ENCODE results near the gene TRIM72. TPM values are rescaled to one million over a fixed set of nuclear protein-coding genes. Genes with fewer than 3 reads are reported as not detected.
"Not testable (repeated sequence)": the region's sequence is repeated elsewhere in the genome, so short reads cannot be mapped to it uniquely, and the experiment has no call there.

The TRIM72 gene
- polyA plus RNA-seq, 3 donors: 0.07 to 0.28 (median 0.18) TPM

GRCh38 chr16:31214708-31215286 lies 878 bp downstream of the TRIM72 start:
- no peak for DNase-seq

GRCh38 chr16:31215287-31216162 lies 1.6 kb downstream of the TRIM72 start:
- no peak for DNase-seq

- no peak for DNase-seq
Observed at GRCh38 chr16:31216422-31217135, 2.7 kb downstream of the TRIM72 start, which contains the start of gene PYDC1. Gene PYDC1, minus strand, starts transcription at chr16:31217135. Its CDS starts 107 bp downstream, at chr16:31217028.

GRCh38 chr16:31217136-31217530 lies 3.2 kb downstream of the TRIM72 start:
- DNase-seq: no peak

- DNase-seq: no peak
Observed at GRCh38 chr16:31219154-31219741, 5.3 kb downstream of the TRIM72 start.

GRCh38 chr16:31221357-31222160 lies 7.6 kb downstream of the TRIM72 start:
- DNase-seq: no peak

GRCh38 chr16:31223044-31223443 lies 9.1 kb downstream of the TRIM72 start:
- no peak for DNase-seq

GRCh38 chr16:31224092-31224955 lies 10.4 kb downstream of the TRIM72 start:
- DNase-seq: no peak

- no peak for DNase-seq
Observed at GRCh38 chr16:31225193-31225592, 11.3 kb downstream of the TRIM72 start.

- DNase-seq: no peak
Observed at GRCh38 chr16:31228206-31228605, 14.3 kb downstream of the TRIM72 start.

GRCh38 chr16:31229501-31229900 lies 15.6 kb downstream of the TRIM72 start:
- no peak for DNase-seq

- DNase-seq: no peak
Observed at GRCh38 chr16:31238041-31238440, 24.1 kb downstream of the TRIM72 start.

- no peak for DNase-seq
Observed at GRCh38 chr16:31242206-31242605, 28.3 kb downstream of the TRIM72 start.

GRCh38 chr16:31243734-31244670 lies 30.1 kb downstream of the TRIM72 start:
- no peak for DNase-seq

GRCh38 chr16:31245598-31245997 lies 31.7 kb downstream of the TRIM72 start:
- not testable (repeated sequence) for DNase-seq

- DNase-seq: no peak
Observed at GRCh38 chr16:31246296-31246695, 32.4 kb downstream of the TRIM72 start.

- no peak for DNase-seq
Observed at GRCh38 chr16:31248344-31248743, 34.4 kb downstream of the TRIM72 start.

- DNase-seq: no peak
Observed at GRCh38 chr16:31250782-31251384, 37.0 kb downstream of the TRIM72 start.

- no peak for DNase-seq
Observed at GRCh38 chr16:31251435-31251834, 37.5 kb downstream of the TRIM72 start.
